K562 (cell line): Measurements from ENCODE around the gene DLGAP3. TPM values are rescaled to one million over a fixed set of nuclear protein-coding genes. Genes with fewer than 3 reads are reported as not detected.

Experiments
- KDM1A ChIP-seq, 2 experiments: fragments of 450-650 bp; IDR thresholded peaks; 2 replicates each; pipeline ENCODE4 v1.6.1; 2016; ENCODE audit warnings: mild to moderate bottlenecking in 2 of 2
- MEF2D ChIP-seq: conservative IDR thresholded peaks from 2 replicates; pipeline ENCODE4 v1.6.1; 2016; ENCODE audit warnings: low read depth, missing genetic modification characterization, missing compliant biosample characterization
- MTF1 ChIP-seq: fragments of 250-450 bp; sonication (Bioruptor Pico); IDR thresholded peaks from 2 replicates; pipeline ENCODE4 v1.9.0; 2021; ENCODE audit warnings: moderate library complexity, mild to moderate bottlenecking, inconsistent platforms, borderline replicate concordance
- NR4A1 ChIP-seq, 2 experiments: fragments of 250-450 bp in 1 of 2; fragments of 450-650 bp in 1 of 2; sonication (Bioruptor Pico) in 1 of 2; IDR thresholded peaks; 2 replicates each; pipeline versions ENCODE4 v1.4.0 to v1.6.1; 2016 to 2020; ENCODE audit warnings: mild to moderate bottlenecking in 2 of 2, missing compliant biosample characterization in 1 of 2, missing genetic modification characterization in 1 of 2, moderate library complexity in 1 of 2
- POLR2A ChIP-seq: fragments of 450-650 bp; conservative IDR thresholded peaks from 2 replicates; pipeline ENCODE4 v1.6.1; 2016
- SETDB1 ChIP-seq: IDR thresholded peaks from one replicate; pipeline ENCODE4 v1.6.1; 2012; ENCODE audit warnings: low read length, control low read depth, inconsistent platforms
- SREBF2 ChIP-seq: sonication (generic); formaldehyde crosslinking; IDR thresholded peaks from 2 replicates; pipeline ENCODE4 v1.4.0; 2020; ENCODE audit warnings: mild to moderate bottlenecking, missing genetic modification reagents
- SRSF9 ChIP-seq: fragments of 200-400 bp; formaldehyde crosslinking; IDR thresholded peaks from 2 replicates; pipeline ENCODE4 v1.6.1; 2017; ENCODE audit warnings: low read depth, low read length, borderline replicate concordance
- TBL1XR1 ChIP-seq, 2 experiments: IDR thresholded peaks; 2 replicates each; pipeline ENCODE4 v1.6.1; 2012; ENCODE audit warnings: improper control_type of control experiment in 2 of 2, low read length in 2 of 2, mild to moderate bottlenecking in 1 of 2
- TCFL5 ChIP-seq: fragments of 250-450 bp; sonication (Bioruptor Pico); conservative IDR thresholded peaks from 2 replicates; pipeline ENCODE4 v1.6.1; 2021; ENCODE audit warnings: mild to moderate bottlenecking, moderate library complexity, matching md5 sums
- XRCC4 ChIP-seq: IDR thresholded peaks from one replicate; pipeline ENCODE4 v1.6.1; 2011; ENCODE audit not compliant: insufficient read depth, insufficient read length; ENCODE audit errors: extremely low read depth
- ZNF217 ChIP-seq: sonication (generic); formaldehyde crosslinking; IDR thresholded peaks from 2 replicates; pipeline ENCODE4 v1.8.0; 2022; ENCODE audit warnings: mild to moderate bottlenecking, missing genetic modification reagents
- ZNF274 ChIP-seq: IDR thresholded peaks from 2 replicates; pipeline ENCODE4 v1.6.1; 2011; ENCODE audit warnings: low read depth, mild to moderate bottlenecking, low read length, moderate library complexity, borderline replicate concordance
- ZNF316 ChIP-seq: fragments of 450-650 bp; IDR thresholded peaks from 2 replicates; pipeline ENCODE4 v1.6.1; 2016
- ZNF354B ChIP-seq: fragments of 250-450 bp; sonication (Bioruptor Pico); IDR thresholded peaks from 2 replicates; pipeline ENCODE4 v1.4.0; 2020
- polyA plus RNA-seq, 8 experiments: library from polyadenylated mRNA; depleted of rRNA in 4 of 8; stranded (reverse) in 5 of 8; unstranded in 3 of 8; fragments of >200 nt; fragmentation: Nextera tagmentation in 2 of 8; fragmentation: Illumina TruSeq in 1 of 8; extraction: Ambion mirVana in 2 of 8; extraction: Trizol in 1 of 8; gene quantifications; 2 replicates each; pipeline versions ENCODE4 v1.2.1 to v1.2.3, GENCODE V29; 2011 to 2014; ENCODE audit warnings: inconsistent platforms in 1 of 8, missing spikeins in 1 of 8
- total RNA-seq, 7 experiments: library from RNA; depleted of rRNA in 6 of 7; stranded (reverse); fragments of >200 nt in 6 of 7; fragmentation: Illumina TruSeq in 2 of 7; extraction: Trizol in 2 of 7; gene quantifications; 2 replicates each; pipeline versions ENCODE4 v1.2.1 to v1.2.3, GENCODE V29; 2011 to 2021; ENCODE audit warnings: low replicate concordance in 1 of 7
- TF ChIP-seq, protein P1 (sequence below): fragments of 450-650 bp; formaldehyde crosslinking; IDR thresholded peaks from 2 replicates; pipeline ENCODE4 v1.4.0; 2022; ENCODE audit warnings: mild to moderate bottlenecking, moderate library complexity
- TF ChIP-seq, protein P2 (sequence below): fragments of 450-650 bp; IDR thresholded peaks from 2 replicates; pipeline ENCODE4 v1.6.1; 2017; ENCODE audit warnings: antibody characterized with exemption, mild to moderate bottlenecking
- TF ChIP-seq, protein P3 (sequence below): sonication (generic); formaldehyde crosslinking; IDR thresholded peaks from 2 replicates; pipeline ENCODE4 v1.8.0; 2023; ENCODE audit warnings: mild to moderate bottlenecking, missing genetic modification reagents
- TF ChIP-seq, protein P4 (sequence below), 2 experiments: fragments of 450-650 bp; conservative IDR thresholded peaks; 2 replicates each; pipeline ENCODE4 v1.6.1; 2017; ENCODE audit warnings: mild to moderate bottlenecking in 2 of 2, moderate library complexity in 2 of 2

The DLGAP3 gene
- total and polyA plus RNA-seq, 9 of the 15 experiments (the other 6 are each of a cell fraction or from before 2014, with no cell fraction given) = 0.01 to 0.16 (median 0.07) TPM; not detected in 6

DNA sequence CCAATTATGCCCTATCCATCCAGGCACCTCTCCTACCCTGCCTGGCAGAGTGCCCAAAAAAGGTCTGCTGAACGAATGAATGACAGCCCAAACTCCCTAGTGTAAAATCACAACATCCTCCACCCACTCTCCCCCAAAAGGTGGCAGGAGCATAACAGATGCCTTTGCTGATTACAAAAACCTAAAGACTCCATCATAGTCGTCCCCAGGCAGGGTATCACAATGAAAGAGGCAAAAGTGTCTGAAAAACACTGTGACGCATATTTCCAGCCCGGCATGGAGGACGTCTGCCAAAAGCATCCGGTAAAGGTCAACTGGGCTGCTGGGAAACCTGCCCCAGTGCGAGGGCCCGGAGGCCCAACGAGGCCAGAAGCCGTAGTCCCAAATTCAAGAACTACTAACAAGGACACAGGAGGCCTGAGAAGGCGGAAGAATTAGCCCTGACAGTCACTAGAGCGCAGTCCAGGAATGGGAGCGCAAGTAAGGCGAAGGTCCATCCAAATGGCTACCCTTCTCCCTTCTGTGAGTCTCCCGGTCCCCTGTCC, 70.5 kb downstream of the DLGAP3 start (continued):
- TF ChIP-seq SREBF2 (no peak), TBL1XR1 (IDR thresholded peaks at IDR 0.05; ENCODE audit: low read length in 2 of 2) (no peak), NR4A1 (CRISPR knock-in tag; IDR thresholded peaks at IDR 0.05) (no peak), NR4A1 (tag; IDR thresholded peaks at IDR 0.05) (no peak), ZNF316 (no peak), POLR2A (no peak), TCFL5 (CRISPR knock-in tag) (no peak), ZNF217 (CRISPR knock-in tag) (no peak), KDM1A (IDR thresholded peaks at IDR 0.05) (0 out of 4 replicates have a peak, but pooled peaks of 1 of the 2 experiments have one; percentile 24), ZNF354B (CRISPR knock-in tag) (no peak), ZNF274 (no peak), MEF2D (no peak), XRCC4 (no peak), MTF1 (CRISPR knock-in tag) (no peak), SETDB1 (no peak), SRSF9 (no peak)
- TF ChIP-seq, protein P1, sequence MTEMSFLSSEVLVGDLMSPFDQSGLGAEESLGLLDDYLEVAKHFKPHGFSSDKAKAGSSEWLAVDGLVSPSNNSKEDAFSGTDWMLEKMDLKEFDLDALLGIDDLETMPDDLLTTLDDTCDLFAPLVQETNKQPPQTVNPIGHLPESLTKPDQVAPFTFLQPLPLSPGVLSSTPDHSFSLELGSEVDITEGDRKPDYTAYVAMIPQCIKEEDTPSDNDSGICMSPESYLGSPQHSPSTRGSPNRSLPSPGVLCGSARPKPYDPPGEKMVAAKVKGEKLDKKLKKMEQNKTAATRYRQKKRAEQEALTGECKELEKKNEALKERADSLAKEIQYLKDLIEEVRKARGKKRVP (CRISPR knock-in tag) = no peak
- TF ChIP-seq, protein P2, sequence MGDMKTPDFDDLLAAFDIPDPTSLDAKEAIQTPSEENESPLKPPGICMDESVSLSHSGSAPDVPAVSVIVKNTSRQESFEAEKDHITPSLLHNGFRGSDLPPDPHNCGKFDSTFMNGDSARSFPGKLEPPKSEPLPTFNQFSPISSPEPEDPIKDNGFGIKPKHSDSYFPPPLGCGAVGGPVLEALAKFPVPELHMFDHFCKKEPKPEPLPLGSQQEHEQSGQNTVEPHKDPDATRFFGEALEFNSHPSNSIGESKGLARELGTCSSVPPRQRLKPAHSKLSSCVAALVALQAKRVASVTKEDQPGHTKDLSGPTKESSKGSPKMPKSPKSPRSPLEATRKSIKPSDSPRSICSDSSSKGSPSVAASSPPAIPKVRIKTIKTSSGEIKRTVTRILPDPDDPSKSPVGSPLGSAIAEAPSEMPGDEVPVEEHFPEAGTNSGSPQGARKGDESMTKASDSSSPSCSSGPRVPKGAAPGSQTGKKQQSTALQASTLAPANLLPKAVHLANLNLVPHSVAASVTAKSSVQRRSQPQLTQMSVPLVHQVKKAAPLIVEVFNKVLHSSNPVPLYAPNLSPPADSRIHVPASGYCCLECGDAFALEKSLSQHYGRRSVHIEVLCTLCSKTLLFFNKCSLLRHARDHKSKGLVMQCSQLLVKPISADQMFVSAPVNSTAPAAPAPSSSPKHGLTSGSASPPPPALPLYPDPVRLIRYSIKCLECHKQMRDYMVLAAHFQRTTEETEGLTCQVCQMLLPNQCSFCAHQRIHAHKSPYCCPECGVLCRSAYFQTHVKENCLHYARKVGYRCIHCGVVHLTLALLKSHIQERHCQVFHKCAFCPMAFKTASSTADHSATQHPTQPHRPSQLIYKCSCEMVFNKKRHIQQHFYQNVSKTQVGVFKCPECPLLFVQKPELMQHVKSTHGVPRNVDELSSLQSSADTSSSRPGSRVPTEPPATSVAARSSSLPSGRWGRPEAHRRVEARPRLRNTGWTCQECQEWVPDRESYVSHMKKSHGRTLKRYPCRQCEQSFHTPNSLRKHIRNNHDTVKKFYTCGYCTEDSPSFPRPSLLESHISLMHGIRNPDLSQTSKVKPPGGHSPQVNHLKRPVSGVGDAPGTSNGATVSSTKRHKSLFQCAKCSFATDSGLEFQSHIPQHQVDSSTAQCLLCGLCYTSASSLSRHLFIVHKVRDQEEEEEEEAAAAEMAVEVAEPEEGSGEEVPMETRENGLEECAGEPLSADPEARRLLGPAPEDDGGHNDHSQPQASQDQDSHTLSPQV = no peak
- TF ChIP-seq, protein P3, sequence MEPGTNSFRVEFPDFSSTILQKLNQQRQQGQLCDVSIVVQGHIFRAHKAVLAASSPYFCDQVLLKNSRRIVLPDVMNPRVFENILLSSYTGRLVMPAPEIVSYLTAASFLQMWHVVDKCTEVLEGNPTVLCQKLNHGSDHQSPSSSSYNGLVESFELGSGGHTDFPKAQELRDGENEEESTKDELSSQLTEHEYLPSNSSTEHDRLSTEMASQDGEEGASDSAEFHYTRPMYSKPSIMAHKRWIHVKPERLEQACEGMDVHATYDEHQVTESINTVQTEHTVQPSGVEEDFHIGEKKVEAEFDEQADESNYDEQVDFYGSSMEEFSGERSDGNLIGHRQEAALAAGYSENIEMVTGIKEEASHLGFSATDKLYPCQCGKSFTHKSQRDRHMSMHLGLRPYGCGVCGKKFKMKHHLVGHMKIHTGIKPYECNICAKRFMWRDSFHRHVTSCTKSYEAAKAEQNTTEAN (CRISPR knock-in tag) = 0 out of 2 replicates have a peak, but pooled peaks have one; percentile 56
- TF ChIP-seq, protein P4, sequence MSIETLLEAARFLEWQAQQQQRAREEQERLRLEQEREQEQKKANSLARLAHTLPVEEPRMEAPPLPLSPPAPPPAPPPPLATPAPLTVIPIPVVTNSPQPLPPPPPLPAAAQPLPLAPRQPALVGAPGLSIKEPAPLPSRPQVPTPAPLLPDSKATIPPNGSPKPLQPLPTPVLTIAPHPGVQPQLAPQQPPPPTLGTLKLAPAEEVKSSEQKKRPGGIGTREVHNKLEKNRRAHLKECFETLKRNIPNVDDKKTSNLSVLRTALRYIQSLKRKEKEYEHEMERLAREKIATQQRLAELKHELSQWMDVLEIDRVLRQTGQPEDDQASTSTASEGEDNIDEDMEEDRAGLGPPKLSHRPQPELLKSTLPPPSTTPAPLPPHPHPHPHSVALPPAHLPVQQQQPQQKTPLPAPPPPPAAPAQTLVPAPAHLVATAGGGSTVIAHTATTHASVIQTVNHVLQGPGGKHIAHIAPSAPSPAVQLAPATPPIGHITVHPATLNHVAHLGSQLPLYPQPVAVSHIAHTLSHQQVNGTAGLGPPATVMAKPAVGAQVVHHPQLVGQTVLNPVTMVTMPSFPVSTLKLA (conservative IDR thresholded peaks at IDR 0.05) = no peak
